SK-N-SH treated with all-trans-retinoic acid at 6 μM for 48 hours (cell line): ENCODE measurements around the gene SGSM1.

Experiments used
- ATAC-seq: fragments of 200-7000 bp; cut with Tn5 transposase; 3 replicates; pipeline ENCODE4 v1.9.1; 2020; ENCODE audit warnings: mild to moderate bottlenecking, moderate library complexity
- ARNTL ChIP-seq: fragments of 450-650 bp; formaldehyde crosslinking; IDR thresholded peaks from 2 replicates; pipeline ENCODE4 v1.5.0; 2020; ENCODE audit warnings: low read depth, mild to moderate bottlenecking, moderate library complexity, borderline replicate concordance
- BACH2 ChIP-seq: fragments of 250-450 bp; sonication (Bioruptor Pico); IDR thresholded peaks from 2 replicates; pipeline ENCODE4 v1.9.0; 2021; ENCODE audit warnings: mild to moderate bottlenecking, borderline replicate concordance
- CSDC2 ChIP-seq: fragments of 250-450 bp; sonication (Bioruptor Pico); IDR thresholded peaks from 2 replicates; pipeline ENCODE4 v1.5.0; 2020; ENCODE audit warnings: mild to moderate bottlenecking, moderate library complexity
- CSRNP3 ChIP-seq: fragments of 250-450 bp; sonication (Bioruptor Pico); IDR thresholded peaks from 2 replicates; pipeline ENCODE4 v1.5.1; 2021; ENCODE audit warnings: mild to moderate bottlenecking, moderate library complexity
- ESRRG ChIP-seq: fragments of 250-450 bp; sonication (Bioruptor Pico); IDR thresholded peaks from 2 replicates; pipeline ENCODE4 v1.6.1; 2021; ENCODE audit warnings: mild to moderate bottlenecking
- GLIS3 ChIP-seq: fragments of 250-450 bp; sonication (Bioruptor Pico); IDR thresholded peaks from 2 replicates; pipeline ENCODE4 v1.5.0; 2020; ENCODE audit warnings: mild to moderate bottlenecking, moderate library complexity
- ISL1 ChIP-seq: fragments of 250-450 bp; sonication (Bioruptor Pico); IDR thresholded peaks from 2 replicates; pipeline ENCODE4 v2.1.2; 2022; ENCODE audit warnings: mild to moderate bottlenecking, moderate library complexity
- OSR1 ChIP-seq: fragments of 250-450 bp; sonication (Bioruptor Pico); IDR thresholded peaks from 2 replicates; pipeline ENCODE4 v1.8.0; 2022; ENCODE audit warnings: moderate library complexity, mild to moderate bottlenecking, inconsistent platforms
- POU6F1 ChIP-seq: fragments of 250-450 bp; sonication (Bioruptor Pico); IDR thresholded peaks from 2 replicates; pipeline ENCODE4 v1.8.0; 2021; ENCODE audit warnings: low read depth, mild to moderate bottlenecking, moderate library complexity, borderline replicate concordance
- PPARA ChIP-seq: fragments of 250-450 bp; sonication (Bioruptor Pico); IDR thresholded peaks from 2 replicates; pipeline ENCODE4 v1.5.0; 2020; ENCODE audit warnings: mild to moderate bottlenecking, borderline replicate concordance
- RARB ChIP-seq: fragments of 250-450 bp; sonication (Bioruptor Pico); IDR thresholded peaks from 2 replicates; pipeline ENCODE4 v1.8.0; 2021; ENCODE audit warnings: mild to moderate bottlenecking, moderate library complexity
- SNAI2 ChIP-seq: fragments of 250-450 bp; sonication (Bioruptor Pico); IDR thresholded peaks from 2 replicates; pipeline ENCODE4 v1.5.0; 2020; ENCODE audit warnings: mild to moderate bottlenecking, moderate library complexity
- TCF4 ChIP-seq: fragments of 250-450 bp; sonication (Bioruptor Pico); IDR thresholded peaks from 2 replicates; pipeline ENCODE4 v1.8.0; 2021; ENCODE audit warnings: mild to moderate bottlenecking, moderate library complexity, borderline replicate concordance
- TOX ChIP-seq: fragments of 250-450 bp; sonication (Bioruptor Pico); IDR thresholded peaks from 2 replicates; pipeline ENCODE4 v1.8.0; 2021; ENCODE audit warnings: mild to moderate bottlenecking, moderate library complexity, borderline replicate concordance
- ZC3H10 ChIP-seq: fragments of 250-450 bp; sonication (Bioruptor Pico); IDR thresholded peaks from 2 replicates; pipeline ENCODE4 v1.5.1; 2021; ENCODE audit warnings: mild to moderate bottlenecking, moderate library complexity
- ZFP3 ChIP-seq: fragments of 250-450 bp; sonication (Bioruptor Pico); IDR thresholded peaks from 2 replicates; pipeline ENCODE4 v1.5.0; 2020; ENCODE audit warnings: mild to moderate bottlenecking, moderate library complexity
- ZNF565 ChIP-seq: fragments of 450-650 bp; formaldehyde crosslinking; conservative IDR thresholded peaks from 2 replicates; pipeline ENCODE4 v1.5.0; 2020; ENCODE audit warnings: low read depth, mild to moderate bottlenecking, moderate library complexity
- ZNF70 ChIP-seq: fragments of 450-650 bp; formaldehyde crosslinking; IDR thresholded peaks from 2 replicates; pipeline ENCODE4 v1.5.0; 2020; ENCODE audit warnings: mild to moderate bottlenecking, moderate library complexity
- ZNF8 ChIP-seq: fragments of 450-650 bp; formaldehyde crosslinking; IDR thresholded peaks from 2 replicates; pipeline ENCODE4 v1.5.0; 2020; ENCODE audit warnings: mild to moderate bottlenecking, moderate library complexity
- TF ChIP-seq, protein P1 (sequence below): fragments of 250-450 bp; sonication (Bioruptor Pico); IDR thresholded peaks from 2 replicates; pipeline ENCODE4 v1.5.0; 2020; ENCODE audit warnings: mild to moderate bottlenecking, moderate library complexity
- TF ChIP-seq, protein P2 (sequence below): fragments of 250-450 bp; sonication (Bioruptor Pico); IDR thresholded peaks from 2 replicates; pipeline ENCODE4 v1.8.0; 2020; ENCODE audit warnings: mild to moderate bottlenecking, moderate library complexity, borderline replicate concordance

The SGSM1 gene

GRCh38 chr22:24865508-24865907 lies 59.5 kb downstream of the SGSM1 start:
- no peak for TF ChIP-seq CSRNP3 (CRISPR knock-in tag)
- no peak for TF ChIP-seq SNAI2 (CRISPR knock-in tag)
- no peak for TF ChIP-seq ESRRG (CRISPR knock-in tag)
- TF ChIP-seq CSDC2 (CRISPR knock-in tag): no peak
- no peak for TF ChIP-seq ZFP3
- no peak for TF ChIP-seq ZNF565 (CRISPR knock-in tag)
- TF ChIP-seq TOX: no peak
- no peak for TF ChIP-seq ZC3H10 (CRISPR knock-in tag)
- no peak for TF ChIP-seq TCF4
- no peak for TF ChIP-seq ARNTL (CRISPR knock-in tag)
- no peak for TF ChIP-seq ISL1 (CRISPR knock-in tag)
- TF ChIP-seq ZNF8 (CRISPR knock-in tag): no peak
- no peak for TF ChIP-seq OSR1
- no peak for TF ChIP-seq ZNF70
- TF ChIP-seq, protein P1, sequence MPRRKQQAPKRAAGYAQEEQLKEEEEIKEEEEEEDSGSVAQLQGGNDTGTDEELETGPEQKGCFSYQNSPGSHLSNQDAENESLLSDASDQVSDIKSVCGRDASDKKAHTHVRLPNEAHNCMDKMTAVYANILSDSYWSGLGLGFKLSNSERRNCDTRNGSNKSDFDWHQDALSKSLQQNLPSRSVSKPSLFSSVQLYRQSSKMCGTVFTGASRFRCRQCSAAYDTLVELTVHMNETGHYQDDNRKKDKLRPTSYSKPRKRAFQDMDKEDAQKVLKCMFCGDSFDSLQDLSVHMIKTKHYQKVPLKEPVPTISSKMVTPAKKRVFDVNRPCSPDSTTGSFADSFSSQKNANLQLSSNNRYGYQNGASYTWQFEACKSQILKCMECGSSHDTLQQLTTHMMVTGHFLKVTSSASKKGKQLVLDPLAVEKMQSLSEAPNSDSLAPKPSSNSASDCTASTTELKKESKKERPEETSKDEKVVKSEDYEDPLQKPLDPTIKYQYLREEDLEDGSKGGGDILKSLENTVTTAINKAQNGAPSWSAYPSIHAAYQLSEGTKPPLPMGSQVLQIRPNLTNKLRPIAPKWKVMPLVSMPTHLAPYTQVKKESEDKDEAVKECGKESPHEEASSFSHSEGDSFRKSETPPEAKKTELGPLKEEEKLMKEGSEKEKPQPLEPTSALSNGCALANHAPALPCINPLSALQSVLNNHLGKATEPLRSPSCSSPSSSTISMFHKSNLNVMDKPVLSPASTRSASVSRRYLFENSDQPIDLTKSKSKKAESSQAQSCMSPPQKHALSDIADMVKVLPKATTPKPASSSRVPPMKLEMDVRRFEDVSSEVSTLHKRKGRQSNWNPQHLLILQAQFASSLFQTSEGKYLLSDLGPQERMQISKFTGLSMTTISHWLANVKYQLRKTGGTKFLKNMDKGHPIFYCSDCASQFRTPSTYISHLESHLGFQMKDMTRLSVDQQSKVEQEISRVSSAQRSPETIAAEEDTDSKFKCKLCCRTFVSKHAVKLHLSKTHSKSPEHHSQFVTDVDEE (CRISPR knock-in tag): no peak
- no peak for TF ChIP-seq PPARA (CRISPR knock-in tag)
- TF ChIP-seq BACH2 (CRISPR knock-in tag): no peak
- no peak for ATAC-seq

DNA sequence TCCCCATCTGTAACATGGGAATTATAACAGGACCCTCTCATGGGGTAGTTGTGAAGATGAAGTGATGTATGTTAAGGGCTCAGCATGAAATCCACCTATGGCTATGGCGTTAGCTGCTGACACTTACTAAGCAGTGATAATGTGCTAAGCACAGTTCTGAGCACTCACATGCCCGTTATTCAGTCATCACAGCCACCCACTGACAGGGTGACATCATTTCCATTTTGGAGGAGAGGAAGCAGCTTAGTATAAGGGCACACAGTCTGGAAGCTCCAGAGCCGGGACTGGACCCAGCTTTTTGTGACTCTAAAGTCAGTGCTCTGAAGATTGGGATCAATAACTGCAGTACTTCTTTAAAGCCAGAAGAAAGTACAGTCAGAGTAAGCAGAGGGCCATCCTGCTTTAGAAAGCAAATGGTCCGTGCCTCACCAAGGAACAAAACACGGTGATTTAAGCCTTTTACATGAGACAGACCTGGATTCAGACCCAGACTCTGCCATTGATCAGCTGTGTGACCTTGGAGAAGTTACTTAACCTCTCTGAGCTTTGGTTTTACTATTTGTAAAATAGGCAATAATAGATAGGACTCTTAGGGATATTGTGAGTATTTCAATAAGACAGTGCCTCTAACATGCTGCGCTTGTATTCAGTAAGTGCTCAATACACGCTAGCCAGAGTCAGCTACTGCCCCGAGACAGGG lies 61.5 kb downstream of the SGSM1 start:
- ATAC-seq: no peak
- no peak for TF ChIP-seq ARNTL (CRISPR knock-in tag)
- no peak for TF ChIP-seq TCF4
- TF ChIP-seq, protein P1 (CRISPR knock-in tag): no peak
- no peak for TF ChIP-seq ZFP3
- no peak for TF ChIP-seq ISL1 (CRISPR knock-in tag)
- no peak for TF ChIP-seq ZNF565 (CRISPR knock-in tag)
- TF ChIP-seq RARB: no peak
- no peak for TF ChIP-seq OSR1
- no peak for TF ChIP-seq TOX
- no peak for TF ChIP-seq POU6F1
- TF ChIP-seq CSRNP3 (CRISPR knock-in tag): no peak
- no peak for TF ChIP-seq ZNF8 (CRISPR knock-in tag)
- TF ChIP-seq, protein P2, sequence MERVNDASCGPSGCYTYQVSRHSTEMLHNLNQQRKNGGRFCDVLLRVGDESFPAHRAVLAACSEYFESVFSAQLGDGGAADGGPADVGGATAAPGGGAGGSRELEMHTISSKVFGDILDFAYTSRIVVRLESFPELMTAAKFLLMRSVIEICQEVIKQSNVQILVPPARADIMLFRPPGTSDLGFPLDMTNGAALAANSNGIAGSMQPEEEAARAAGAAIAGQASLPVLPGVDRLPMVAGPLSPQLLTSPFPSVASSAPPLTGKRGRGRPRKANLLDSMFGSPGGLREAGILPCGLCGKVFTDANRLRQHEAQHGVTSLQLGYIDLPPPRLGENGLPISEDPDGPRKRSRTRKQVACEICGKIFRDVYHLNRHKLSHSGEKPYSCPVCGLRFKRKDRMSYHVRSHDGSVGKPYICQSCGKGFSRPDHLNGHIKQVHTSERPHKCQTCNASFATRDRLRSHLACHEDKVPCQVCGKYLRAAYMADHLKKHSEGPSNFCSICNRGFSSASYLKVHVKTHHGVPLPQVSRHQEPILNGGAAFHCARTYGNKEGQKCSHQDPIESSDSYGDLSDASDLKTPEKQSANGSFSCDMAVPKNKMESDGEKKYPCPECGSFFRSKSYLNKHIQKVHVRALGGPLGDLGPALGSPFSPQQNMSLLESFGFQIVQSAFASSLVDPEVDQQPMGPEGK (CRISPR knock-in tag): no peak
- TF ChIP-seq BACH2 (CRISPR knock-in tag): no peak
- no peak for TF ChIP-seq SNAI2 (CRISPR knock-in tag)
- no peak for TF ChIP-seq CSDC2 (CRISPR knock-in tag)
- no peak for TF ChIP-seq GLIS3 (CRISPR knock-in tag)
- TF ChIP-seq PPARA (CRISPR knock-in tag): no peak
- no peak for TF ChIP-seq ZC3H10 (CRISPR knock-in tag)
- TF ChIP-seq, all 23 proteins: peak for 0
